ENCODE measurements around the gene CACNA1G.

CACNA1G gene

GRCh38 chr17:50549256-50549941 lies 11.1 kb upstream of the CACNA1G start:
- DNase-seq: no peak

- DNase-seq: no peak
These were observed 10.5 kb upstream of the CACNA1G start for GRCh38 chr17:50549969-50550368.

- peak; percentile 69 for DNase-seq
These were observed 9.7 kb upstream of the CACNA1G start for GRCh38 chr17:50550661-50551432.

DNA sequence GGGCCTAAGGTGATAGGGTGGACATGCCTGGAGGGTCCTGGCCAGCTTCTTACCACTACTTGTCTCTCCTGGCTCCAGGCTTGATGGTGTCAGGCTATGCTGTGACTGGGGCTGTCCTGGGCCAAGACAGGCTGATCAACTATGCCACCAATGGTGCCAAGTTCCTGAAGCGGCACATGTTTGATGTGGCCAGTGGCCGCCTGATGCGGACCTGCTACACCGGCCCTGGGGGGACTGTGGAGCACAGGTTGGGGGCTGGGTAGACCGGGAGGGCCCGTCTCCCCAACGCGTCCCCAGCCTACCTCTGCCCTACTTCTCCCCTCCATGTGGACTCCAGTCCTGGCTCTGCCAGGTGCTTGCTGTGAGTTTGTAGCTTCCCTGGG lies 9.1 kb upstream of the CACNA1G start:
- no peak for DNase-seq

DNA sequence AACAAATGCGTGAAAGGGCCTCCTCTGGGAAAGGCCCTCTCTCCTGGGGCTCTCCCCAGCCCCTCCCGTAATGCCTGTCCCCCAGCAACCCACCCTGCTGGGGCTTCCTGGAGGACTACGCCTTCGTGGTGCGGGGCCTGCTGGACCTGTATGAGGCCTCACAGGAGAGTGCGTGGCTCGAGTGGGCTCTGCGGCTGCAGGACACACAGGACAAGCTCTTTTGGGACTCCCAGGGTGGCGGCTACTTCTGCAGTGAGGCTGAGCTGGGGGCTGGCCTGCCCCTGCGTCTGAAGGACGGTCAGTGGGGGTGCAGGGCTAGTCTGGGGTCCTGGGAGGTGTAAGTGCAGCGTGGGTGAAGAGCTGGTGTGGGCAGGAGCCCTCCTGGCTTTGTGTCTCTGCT lies 8.6 kb upstream of the CACNA1G start:
- DNase-seq: no peak

- no peak for DNase-seq
These were observed 6.3 kb upstream of the CACNA1G start for GRCh38 chr17:50554201-50554600.

GRCh38 chr17:50556803-50557202 lies 3.7 kb upstream of the CACNA1G start:
- DNase-seq: no peak

GRCh38 chr17:50557630-50558029 lies 2.9 kb upstream of the CACNA1G start:
- DNase-seq: no peak

DNA sequence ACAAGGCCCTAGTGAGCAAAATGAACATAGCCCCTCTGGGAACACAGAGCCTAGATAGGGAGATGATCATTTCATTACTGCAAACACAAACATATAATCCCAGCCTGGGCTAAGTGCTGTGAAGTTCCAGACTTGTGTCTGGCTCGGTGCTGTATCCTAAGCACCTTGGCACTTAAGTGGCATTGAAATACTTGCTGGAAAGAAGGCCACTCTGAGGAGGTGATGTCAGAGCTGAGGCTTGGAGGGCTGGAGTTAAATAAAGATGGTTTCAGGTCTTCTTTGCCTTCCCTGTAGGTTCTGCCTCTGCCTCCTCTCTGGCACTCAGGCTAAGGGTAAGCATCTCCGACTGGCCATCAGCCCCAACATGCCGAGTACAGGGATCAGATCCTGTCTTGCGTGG lies 2.4 kb upstream of the CACNA1G start:
- no peak for DNase-seq

GRCh38 chr17:50558581-50558940 lies 2.0 kb upstream of the CACNA1G start:
- DNase-seq: no peak

DNA sequence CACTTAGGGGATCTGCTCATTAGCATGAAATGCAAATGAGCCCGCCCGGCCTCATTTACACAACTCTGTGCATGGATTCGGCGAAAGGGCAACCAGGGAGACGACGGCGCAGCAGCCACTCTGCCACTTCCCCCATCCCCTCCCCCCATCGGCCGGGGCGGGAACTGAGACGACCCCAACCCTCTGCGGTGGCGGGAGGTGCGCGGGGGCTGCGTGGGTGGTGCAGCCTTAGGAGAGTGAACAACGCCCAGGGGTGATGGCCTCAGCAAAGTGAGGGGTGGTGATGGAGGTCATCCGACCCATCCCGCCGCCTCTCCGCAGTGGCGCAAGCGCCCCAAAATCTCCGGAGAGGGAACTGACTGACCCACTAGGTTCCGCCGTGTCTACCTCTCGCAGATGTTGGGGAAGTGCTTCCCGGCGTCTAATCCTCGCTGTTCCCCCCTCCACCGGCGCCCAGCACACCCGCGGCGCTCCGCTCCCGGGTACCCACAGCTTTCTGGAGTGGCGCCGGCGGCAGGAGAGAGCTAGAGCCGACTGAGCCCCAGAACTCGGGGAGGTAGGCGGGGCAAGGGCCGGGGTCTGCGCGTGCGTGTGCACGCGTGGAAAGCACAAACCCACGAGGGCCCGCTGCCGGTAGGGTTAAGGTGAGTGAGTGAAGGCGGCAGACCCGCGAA lies 1.4 kb upstream of the CACNA1G start:
- DNase-seq: peak; percentile 63

- peak; percentile 68 for DNase-seq
These were observed 786 bp upstream of the CACNA1G start for GRCh38 chr17:50559674-50560184.

- no peak for DNase-seq
These were observed 623 bp downstream of the CACNA1G start for GRCh38 chr17:50560931-50561745.

DNA sequence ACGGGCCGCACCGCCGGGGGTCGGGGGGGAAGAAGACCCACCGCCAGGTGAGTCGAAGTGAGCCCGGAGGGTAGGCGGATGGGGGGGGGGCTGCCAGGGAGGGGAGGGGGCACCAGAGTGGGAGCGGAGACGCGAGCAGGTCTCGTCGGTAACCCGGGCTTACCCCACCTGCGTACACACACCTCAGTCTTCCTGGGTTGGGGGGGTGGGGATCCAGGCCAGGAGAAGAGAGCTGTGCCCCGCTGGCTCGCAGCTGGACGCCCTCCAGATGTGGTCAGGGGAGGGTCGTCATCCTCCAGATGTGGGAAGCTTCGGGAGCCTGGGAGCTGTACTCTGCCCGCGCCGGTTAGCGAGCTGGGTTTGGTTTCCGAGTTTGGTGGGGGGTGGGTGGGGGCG lies 1.2 kb downstream of the CACNA1G start:
- DNase-seq: no peak

GRCh38 chr17:50562242-50563091 lies 2.0 kb downstream of the CACNA1G start:
- no peak for DNase-seq

DNA sequence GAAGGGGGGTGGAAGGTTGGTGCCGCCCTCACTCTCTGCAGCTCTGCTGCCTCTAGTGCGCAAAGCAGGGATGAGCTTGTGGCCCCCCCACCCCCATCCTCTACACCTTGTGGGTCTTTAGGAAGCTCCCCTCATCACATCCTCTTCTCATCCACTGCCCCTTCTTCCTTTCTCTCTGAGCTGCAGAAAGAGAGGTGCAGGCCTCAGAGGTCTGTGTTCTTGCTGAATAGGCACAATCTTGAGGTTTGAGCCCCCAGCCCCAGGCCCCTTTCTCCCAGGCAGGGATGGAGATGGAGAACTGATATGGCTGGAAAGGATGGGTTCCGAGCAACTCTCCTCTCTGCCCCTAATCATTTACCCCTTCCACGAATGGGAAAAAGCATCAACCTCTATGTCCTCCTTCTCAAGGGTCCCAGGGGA lies 2.6 kb downstream of the CACNA1G start:
- DNase-seq: no peak

GRCh38 chr17:50564916-50565315 lies 4.4 kb downstream of the CACNA1G start:
- DNase-seq: peak; percentile 63

GRCh38 chr17:50565402-50566350 lies 5.2 kb downstream of the CACNA1G start:
- DNase-seq: no peak

GRCh38 chr17:50566886-50567285 lies 6.4 kb downstream of the CACNA1G start:
- DNase-seq: no peak

DNA sequence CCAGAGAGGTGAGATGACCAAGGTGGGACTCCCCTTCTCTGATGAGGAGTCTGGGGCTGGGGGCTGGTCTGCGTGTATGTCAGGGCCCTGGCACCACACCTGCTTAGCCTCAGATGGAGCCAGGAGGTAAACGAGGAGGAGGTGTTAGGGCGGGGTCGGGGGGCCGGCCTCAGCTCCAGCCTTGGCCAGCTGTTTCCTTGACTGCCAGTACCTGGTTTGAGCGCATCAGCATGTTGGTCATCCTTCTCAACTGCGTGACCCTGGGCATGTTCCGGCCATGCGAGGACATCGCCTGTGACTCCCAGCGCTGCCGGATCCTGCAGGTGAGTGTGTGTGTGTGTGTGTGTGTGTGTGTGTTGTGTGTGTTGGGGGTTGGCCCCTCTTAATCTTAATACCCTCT lies 8.1 kb downstream of the CACNA1G start:
- DNase-seq: no peak

DNA sequence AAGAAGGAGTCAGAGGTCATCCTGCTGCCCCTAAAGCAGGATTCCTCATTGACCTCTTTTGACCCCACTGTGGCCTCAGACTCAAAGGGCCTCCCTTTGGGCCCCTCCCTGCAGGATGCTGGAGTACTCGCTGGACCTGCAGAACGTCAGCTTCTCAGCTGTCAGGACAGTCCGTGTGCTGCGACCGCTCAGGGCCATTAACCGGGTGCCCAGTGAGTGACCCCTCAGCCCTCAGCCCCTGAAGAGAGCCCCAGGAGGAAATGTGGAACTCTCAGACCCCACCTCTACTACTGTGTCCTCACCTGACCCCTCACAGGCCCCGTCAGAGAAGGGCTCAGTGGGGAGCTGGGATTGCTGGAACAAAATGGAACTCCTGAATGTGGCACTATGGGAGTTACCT lies 9.1 kb downstream of the CACNA1G start:
- DNase-seq: no peak

All from inflammatory macrophage treated with lipopolysaccharide for 4 hours (primary cell).